HG02970 (cell line): Measurements from ENCODE around the gene SERPINB12.

Source experiments
- ATAC-seq: cut with Tn5 transposase; IDR thresholded peaks from one replicate; pipeline ENCODE4 v1.9.1; 2021; ENCODE audit warnings: mild to moderate bottlenecking, moderate library complexity, moderate number of reproducible peaks; ENCODE audit not compliant: unreplicated experiment, low FRiP score

SERPINB12 gene

GRCh38 chr18:63550068-63550467, 7.9 kb downstream of the SERPINB12 start:
- ATAC-seq, result no peak

DNA sequence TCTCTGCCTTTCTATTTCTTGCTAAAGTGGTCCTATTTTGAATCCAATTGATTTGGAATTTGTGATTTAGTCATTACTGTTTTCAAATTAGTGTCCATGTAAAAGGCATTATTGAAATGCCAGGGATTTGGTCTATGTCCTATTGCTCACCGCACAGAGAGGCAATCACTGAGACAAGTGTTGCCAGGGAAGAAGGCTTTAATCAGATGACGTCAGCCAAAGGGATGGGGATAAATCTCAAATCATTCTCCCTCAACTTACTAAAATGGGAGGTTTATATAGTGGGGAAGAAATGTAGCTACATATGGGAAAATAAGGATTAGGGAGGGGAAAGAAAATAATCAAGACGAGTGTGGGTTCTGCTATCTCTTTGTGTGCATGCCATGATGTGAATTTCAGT, 9.6 kb downstream of the SERPINB12 start:
- no peak for ATAC-seq

GRCh38 chr18:63552581-63552980, 10.4 kb downstream of the SERPINB12 start:
- no peak for ATAC-seq

DNA sequence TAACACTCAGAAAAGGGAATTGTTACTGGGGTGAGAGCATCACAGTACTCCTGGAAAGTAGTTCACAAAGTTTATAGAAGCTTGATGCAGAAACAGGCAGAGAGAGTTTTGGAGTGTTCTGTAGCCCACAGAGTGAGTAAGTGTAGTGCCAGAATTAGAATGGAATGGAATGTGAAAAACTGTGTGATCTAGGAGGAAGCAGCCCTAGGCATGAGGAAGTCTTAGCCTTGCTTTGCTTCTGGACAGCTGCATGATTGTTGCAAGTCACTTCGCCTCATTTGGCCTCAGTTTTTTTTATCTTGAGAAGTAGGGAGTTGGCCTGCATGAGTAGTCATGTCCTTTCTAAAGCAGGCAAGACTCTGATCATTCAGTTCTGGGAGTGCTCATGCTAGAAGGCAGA, 10.9 kb downstream of the SERPINB12 start:
- no peak for ATAC-seq

DNA sequence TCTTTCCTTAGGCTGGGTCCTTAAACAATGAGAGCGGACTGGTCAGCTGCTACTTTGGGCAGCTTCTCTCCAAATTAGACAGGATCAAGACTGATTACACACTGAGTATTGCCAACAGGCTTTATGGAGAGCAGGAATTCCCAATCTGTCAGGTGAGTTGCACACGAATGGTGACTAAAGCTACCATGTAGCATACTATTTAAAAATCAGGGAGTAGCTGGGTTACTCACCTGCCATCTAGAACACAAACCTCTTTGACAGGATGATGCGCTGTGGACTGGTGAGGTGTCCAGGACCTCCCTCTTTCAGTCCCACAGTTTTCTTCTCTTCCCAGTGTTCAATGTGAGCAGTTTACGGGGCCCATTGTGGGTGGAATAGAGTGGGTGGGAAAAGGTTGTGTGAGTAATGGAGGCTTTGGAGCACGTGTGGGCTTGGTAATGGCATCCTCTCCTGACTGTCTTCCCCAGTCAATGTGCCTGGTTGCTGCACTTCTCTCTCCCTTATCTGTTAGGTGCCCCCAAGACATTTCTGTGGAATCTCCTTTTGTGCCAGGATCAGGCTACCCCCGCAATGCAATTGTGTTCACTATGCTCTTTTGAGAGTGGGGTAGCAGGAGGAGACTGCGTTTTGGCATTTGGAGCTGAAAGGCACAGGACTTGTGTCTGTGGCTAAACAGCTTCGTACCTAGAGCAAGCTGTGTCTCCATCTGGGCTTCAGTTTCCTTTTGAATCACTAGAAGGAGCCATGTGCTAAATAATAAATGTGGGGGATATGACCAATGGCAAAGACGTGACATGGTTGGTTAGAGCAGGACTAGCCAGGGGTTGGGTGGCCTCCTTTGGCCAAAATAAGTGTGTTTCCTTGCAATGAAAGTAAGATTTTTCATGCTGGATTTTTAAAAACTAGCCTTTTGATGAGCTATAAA, 17.7 kb downstream of the SERPINB12 start:
- ATAC-seq, result no peak

DNA sequence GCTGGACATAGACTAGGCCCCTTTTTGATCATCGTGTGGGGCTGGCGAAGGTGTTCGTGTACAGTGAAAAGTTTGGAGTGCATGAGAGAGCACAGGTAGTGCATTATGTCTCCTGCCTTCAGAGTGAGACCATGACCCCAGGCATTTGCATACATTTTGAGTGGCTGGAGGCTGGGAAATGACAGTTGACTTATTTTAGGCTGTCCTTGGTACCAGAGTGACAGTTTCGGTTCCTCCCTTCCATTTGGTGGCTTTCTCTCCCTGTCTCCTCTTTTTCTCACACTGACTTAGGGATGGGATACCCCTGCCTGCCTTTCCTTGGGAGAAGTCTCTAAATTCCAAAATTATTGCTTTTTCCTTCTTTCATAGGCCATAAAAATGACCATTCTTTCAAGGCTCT, 20.1 kb downstream of the SERPINB12 start:
- no peak for ATAC-seq

- ATAC-seq, result no peak
Observed at GRCh38 chr18:63564021-63564420, 21.9 kb downstream of the SERPINB12 start.

DNA sequence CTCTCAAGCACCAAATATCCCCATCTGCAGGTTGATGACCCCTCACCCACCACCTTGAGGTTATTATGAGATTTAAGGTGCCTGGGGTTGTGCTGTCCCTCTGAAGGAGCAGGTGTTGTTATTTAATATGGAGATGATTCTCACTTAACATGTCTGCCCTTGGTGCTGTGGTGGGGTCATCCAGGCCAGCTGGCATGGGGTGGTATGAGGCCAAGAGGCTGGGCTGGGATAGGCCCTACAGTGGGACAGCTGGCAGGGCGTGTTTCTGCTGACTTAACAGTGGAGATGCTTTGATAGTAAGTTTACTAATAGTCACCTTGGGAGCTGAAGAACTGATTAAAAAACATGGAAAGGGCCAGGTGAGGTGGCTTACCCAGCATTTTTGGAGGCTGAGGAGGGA, 22.4 kb downstream of the SERPINB12 start:
- no peak for ATAC-seq

DNA sequence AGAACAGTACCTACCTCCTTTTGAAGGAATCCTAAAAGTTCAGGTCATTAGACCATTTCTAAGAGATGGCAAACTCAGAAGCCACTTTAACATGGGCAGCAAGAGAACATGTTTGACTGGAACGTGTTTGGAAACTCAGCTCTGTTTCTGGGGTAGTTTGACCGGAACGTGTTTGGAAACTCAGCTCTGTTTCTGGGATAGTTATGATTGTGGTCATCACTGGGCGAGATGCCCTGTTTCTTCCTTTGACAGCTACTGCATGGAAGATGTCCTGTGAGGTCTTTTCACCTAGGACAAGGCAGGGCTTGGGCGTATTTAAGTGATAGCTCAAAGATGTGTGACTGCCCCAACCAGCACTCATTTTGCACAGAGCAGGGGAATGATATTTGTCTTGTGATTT, 25.1 kb downstream of the SERPINB12 start:
- ATAC-seq, result no peak

DNA sequence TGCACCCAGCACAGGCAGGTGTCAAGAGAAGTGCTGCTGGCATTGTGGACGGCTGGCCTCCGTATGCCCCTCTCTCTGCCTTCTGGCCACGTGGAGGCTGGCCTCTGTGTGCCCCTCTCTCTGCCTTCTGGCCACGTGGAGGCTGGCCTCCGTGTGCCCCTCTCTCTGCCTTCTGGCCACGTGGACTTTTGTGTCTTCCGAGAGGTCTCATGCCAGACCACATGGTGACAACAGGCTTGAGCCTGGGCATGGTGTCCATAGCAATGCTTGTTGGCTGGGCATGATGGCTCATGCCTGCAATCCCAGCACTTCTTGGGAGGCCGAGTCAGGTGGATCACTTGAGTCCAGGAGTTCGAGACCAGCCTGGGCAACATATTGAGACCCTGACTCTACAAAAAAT, 25.7 kb downstream of the SERPINB12 start:
- ATAC-seq, result no peak

- ATAC-seq, result no peak
Observed at GRCh38 chr18:63570721-63571120, 28.6 kb downstream of the SERPINB12 start.

DNA sequence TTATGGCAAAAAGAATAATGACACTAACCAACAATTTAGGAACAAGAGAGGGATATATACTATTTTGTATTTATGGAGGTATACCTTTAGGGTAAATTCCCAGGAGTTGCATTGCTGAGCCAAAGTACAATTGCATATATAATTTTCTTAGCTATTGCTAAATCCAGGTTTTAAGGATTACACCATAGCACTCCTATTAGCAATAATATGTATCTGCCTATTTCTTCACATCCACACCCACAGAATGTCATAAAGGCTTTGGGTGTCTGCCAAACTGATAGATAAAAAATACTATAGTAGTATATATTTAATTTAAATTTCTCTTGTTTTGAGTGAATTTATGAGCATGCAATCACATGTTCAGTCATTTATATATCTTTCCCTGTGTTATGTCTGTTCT, 33.5 kb downstream of the SERPINB12 start:
- no peak for ATAC-seq

GRCh38 chr18:63578357-63578958, 36.3 kb downstream of the SERPINB12 start:
- no peak for ATAC-seq

GRCh38 chr18:63579616-63580015, 37.4 kb downstream of the SERPINB12 start:
- ATAC-seq, result no peak

DNA sequence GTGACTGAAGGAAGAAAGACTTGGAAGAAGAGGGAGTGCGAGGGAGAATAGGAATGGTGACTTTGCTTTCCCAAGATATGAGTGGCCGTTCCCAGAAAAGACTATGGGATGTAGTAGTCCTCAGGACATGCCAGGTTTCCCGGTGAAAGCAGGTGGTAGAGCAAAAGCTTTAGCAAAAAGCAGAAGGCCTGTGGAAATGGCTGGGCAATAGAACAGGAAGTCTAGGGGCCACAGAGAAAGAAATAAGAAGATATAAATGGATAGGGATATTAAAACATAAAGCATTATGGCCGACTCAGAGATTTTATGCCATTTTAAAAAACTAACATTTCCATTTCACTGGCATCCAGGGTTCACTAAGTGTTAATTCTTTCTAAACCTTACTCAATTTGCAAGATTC, 43.8 kb downstream of the SERPINB12 start:
- ATAC-seq, result no peak

DNA sequence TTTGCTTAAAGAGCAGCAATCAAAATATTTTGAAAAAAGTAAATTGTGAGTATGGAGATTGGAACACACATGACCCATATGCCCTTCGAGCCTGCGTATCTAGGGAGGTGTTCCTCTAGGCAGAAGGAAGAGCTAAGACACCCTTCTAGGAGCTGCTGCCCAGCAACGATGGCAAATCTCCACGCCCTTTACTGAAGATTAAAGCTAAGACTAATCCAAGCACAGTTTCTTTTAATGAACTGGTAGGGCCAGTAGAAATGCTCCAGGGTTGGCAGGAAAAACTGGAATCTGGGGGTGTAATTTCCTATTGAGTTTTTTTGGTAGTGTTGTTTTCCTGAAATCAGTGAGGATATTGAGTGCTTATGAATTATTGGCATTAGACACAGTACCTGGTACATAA, 44.3 kb downstream of the SERPINB12 start:
- no peak for ATAC-seq

GRCh38 chr18:63586966-63587365, 44.8 kb downstream of the SERPINB12 start, which contains the start of gene SERPINB13:
TSS of gene SERPINB13 (plus strand) at chr18:63587343. CDS start at chr18:63588668, 1,325 bp downstream.
- no peak for ATAC-seq

DNA sequence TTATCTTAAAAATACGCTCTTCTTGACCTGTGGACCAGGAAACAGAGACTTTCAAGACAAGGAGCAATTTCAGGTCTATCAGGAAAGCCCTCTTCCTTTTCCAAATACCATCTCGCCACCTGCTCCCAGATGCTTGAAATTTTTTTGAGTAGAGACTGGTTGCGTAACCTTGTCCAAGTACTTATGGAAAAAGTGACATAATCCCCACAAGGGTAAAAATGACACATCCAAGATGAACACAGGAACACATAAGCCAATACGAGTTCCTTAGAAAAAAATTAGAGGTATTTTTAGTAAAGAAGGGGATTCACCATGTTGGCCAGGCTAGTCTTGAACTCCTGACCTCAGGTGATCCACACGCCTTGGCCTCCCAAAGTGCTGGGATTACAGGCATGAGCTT, 46.7 kb downstream of the SERPINB12 start:
- ATAC-seq, result no peak

GRCh38 chr18:63590373-63590772, 48.2 kb downstream of the SERPINB12 start:
- ATAC-seq, result no peak

- ATAC-seq, result no peak
Observed at GRCh38 chr18:63590966-63591695, 49.0 kb downstream of the SERPINB12 start.

DNA sequence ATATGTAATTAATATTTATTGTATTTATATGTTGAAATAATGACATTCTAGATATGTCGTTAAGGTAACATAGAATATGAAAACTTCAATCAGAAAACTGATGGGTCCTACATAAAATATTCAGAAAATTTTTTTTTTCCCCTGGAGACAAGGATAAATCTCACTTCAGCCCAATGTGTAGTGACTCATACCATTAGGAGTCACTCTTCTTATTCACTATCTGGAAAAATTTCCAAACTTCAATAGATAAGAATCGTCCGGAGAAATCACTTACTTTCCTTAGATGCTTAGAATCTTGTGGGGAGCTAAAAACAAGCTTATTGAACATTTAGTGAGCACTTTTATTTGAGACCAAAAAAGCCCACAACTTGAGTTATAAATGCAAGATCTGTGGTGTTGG, 49.6 kb downstream of the SERPINB12 start:
- ATAC-seq, result no peak
